GM23338 (cell line): ENCODE data around the gene TLR7.

ENCODE experiments used
- CTCF ChIP-seq, 2 experiments: fragments of 200-600 bp in 1 of 2; sonication (generic) in 1 of 2; conservative IDR thresholded peaks; 2 replicates each; pipeline versions ENCODE4 v1.5.1 to v1.6.1; 2016 to 2017; ENCODE audit warnings: antibody characterized with exemption in 2 of 2, low read depth in 2 of 2, mild to moderate bottlenecking in 2 of 2, moderate library complexity in 1 of 2
- EZH2 ChIP-seq: fragments of 200-600 bp; sonication (generic); IDR thresholded peaks from one replicate; pipeline ENCODE4 v1.8.0; 2017; ENCODE audit warnings: antibody characterized with exemption, mild to moderate bottlenecking, low read depth; ENCODE audit not compliant: unreplicated experiment
- EZH2phosphoT487 ChIP-seq: fragments of 200-600 bp; sonication (generic); IDR thresholded peaks from one replicate; pipeline ENCODE4 v1.8.1; 2018; ENCODE audit warnings: antibody characterized with exemption; ENCODE audit not compliant: unreplicated experiment
- POLR2AphosphoS5 ChIP-seq: IDR thresholded peaks from 2 replicates; pipeline ENCODE4 v1.6.1; 2016; ENCODE audit warnings: antibody characterized with exemption, low read depth
- ZNF114 ChIP-seq: fragments of 250-450 bp; sonication (Bioruptor Pico); IDR thresholded peaks from 2 replicates; pipeline ENCODE4 v1.5.0; 2020; ENCODE audit warnings: mild to moderate bottlenecking, moderate library complexity

DNA sequence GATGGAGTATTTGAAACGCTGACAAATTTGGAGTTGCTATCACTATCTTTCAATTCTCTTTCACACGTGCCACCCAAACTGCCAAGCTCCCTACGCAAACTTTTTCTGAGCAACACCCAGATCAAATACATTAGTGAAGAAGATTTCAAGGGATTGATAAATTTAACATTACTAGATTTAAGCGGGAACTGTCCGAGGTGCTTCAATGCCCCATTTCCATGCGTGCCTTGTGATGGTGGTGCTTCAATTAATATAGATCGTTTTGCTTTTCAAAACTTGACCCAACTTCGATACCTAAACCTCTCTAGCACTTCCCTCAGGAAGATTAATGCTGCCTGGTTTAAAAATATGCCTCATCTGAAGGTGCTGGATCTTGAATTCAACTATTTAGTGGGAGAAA lies 52.7 kb downstream of the TLR7 start:
- TF ChIP-seq POLR2AphosphoS5 (no peak), CTCF (conservative IDR thresholded peaks at IDR 0.05; ENCODE audit: low read depth in 2 of 2) (no peak), ZNF114 (CRISPR knock-in tag) (no peak), EZH2phosphoT487 (no peak), EZH2 (no peak)
